ENCODE measurements around the gene RNF14.

The RNF14 gene

DNA sequence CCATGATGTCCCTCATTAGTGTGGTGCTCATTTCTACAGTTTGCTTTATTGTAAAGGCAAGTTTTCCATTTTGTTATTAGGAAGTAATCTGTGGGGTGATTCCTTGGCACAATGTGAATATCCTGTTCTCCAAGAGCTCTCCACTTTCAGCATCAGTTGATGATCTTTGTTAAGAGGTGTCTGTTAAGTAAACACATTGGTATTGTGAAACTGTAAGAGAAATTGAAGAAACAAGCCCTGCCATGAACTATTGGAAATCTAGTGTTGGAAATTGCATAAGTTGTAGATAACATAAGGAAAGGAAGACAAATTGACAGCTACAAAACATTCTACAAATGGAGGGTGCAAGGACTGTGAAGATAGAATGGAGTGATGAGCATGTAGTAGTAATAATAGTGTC is 17.2 kb downstream of the RNF14 start:
- no peak for DNase-seq

DNA sequence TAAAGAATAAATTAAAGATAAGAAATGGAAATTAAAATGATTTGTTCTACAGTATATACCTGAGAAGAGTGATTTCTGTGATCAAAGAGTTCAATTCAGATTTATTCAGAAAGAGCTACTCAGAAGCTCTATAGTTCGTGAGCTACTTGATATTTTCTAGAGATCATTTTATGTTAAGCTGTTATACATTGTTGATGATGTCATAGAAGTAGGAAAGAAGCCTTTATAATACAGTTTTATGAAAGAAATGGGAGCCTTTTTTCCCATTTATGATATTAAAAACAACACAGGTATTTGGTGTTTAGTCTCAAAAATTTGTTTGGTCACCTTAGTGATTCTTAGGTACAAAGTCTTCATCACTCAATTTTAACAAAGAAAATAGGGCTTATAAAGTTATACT is 20.8 kb downstream of the RNF14 start:
- no peak for DNase-seq

DNA sequence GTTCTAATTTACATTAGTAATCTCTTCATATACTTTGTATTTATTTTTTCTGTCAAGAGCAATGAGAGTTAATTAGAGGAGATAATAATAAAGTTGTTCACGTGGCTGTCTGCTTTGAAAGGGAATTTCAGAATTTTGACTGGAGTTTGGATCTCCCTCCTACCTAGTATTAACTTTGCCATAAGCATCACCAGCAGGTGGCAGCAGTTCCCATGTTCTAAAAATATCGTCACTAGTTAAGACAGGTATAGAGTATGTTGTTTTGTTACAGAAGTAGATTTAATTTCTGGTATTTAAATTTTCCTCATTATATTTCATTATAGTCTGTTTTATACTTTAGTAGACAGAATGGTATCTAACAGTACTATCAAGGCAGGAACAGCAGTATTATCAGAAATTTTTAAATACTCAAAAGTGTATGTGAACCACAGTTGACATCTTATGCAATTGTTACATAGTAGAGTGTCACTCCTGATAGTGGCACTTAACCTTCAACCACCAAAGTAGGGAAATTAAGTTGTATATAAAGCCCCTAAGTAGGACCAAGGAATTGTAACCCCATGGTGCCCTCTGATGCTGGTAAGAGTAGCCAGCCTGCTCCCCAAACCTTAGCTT is 23.6 kb downstream of the RNF14 start:
- DNase-seq = peak; percentile 9

DNA sequence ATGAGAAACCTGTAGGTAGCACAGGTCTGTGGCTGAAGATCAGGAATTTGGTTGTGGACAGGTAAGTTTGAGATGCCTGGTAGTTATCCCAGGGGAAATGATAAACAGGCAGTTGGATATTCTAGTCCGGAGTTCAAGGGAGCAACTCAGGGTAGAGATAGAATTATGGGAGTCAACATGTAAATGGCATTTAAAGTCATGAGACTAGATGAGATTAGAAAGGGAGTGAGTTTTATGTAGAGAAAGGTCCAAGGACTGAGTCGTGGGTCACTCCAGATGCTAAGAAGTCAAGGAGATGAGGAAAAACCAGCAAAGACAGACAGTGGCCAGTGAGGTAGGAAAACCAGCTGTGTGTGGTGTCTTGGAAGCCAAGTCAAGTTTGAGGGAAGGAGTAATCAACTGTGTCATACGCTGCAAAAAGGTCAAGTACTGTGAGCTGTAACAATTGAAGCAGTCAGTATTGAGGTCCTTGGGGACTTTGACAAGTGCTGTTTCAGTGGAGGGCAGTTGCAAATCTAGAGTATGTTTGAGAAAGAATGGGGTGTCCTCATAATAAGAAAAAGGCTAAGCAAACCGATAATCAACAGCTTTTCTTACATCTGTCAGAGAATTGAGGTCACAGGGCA is 25.7 kb downstream of the RNF14 start:
- DNase-seq = no peak

DNA sequence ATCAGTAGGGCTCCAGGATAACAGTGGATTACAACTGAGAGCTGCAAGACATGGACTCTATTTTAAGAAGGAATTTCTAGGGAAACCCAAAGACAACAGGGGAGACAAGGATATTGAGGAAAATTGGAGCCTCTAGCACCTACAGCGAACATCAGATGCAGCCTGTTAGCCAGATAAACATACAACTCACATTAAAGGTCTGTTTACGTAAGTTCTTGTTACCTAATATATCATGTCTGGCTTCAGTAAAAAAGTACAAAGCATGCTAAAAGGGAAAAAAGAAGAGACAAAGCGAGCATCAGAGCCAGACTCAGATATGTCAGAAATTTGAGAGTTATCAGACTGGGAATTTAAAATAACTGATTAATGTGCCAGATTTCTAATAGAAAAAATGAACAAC is 26.8 kb downstream of the RNF14 start:
- DNase-seq = no peak

DNA sequence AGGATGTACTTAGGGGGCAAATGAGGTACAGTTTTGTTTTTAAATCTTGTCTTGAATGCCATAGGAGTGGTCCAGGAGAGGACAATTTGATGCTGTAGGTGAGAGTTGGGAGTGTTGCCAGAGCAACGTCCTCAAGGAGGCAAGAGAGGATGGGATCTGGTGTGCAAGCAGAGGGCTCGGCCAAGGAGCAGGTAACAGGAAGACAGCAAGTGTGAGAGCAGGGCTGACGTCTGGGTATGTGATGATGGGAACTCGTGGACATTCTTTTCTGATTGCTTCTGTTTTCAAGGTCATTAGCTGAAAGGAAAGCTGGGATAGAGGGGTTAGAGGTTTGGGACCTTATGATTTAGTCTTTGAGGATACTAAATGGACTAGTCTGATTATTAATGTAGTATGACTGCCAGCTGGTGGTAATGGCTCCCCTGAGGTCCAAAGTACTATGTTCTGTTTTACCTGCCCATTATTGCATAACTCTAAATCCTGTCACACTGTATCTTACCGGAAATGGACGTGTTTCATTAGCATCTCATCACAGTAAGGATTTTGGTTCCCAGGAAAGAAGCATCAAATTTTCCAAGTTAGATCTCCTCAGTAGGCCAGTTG is 28.6 kb downstream of the RNF14 start:
- DNase-seq = no peak

DNA sequence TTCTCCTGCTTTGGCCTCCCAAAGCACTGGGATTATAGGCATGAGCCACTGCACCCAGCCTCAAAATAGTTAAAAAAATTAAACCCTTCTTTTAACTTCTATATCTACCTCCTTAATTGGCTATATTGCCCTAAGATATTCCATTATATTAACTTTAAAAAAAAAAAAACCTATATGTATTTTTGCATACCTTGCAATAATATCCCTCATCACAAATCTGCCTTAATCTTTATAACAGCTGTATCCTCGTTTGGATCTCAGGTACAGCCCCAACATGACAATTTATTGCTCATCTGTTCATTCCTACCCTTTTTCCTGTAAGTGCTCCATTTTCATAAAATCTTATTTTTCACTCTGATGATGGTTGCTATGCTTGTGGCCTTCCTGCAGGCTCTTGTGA is 31.3 kb downstream of the RNF14 start:
- no peak for DNase-seq

DNA sequence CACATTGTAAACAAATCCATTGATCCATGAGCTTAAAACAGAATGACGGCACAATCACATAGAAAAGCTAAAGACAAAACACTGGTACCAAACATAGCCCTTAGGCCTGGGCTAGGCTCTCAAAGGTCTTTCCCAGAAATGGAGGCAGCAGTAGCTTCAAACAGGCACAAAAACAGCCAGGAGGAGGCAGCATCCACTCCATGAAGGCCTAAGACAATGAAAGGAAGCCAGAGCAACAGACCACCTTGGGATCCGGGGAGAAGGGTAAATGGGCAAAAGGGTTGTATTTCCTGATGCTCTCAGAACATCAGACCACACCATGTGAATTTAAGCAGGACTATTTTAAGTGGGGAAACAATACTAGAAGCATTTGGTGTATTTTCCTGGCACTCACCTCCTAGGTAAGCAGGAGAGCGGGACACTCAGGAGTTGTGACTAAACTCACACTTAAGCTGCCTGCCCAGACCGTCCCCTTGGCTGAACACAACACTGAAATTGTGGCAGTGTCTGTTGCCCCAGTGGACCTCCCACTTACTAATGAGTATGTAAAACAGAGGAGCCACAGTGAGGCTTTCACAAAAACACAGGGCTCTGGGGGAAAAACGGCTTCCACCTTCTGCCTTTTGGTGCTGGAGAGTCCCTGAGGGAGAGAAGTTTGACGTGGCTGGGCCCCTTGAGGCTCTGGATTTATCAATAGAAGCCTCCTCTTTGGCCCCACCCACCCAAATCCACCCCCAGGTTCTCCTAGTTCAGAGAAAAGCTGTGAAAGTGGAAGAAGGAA is 32.0 kb downstream of the RNF14 start:
- DNase-seq = no peak

DNA sequence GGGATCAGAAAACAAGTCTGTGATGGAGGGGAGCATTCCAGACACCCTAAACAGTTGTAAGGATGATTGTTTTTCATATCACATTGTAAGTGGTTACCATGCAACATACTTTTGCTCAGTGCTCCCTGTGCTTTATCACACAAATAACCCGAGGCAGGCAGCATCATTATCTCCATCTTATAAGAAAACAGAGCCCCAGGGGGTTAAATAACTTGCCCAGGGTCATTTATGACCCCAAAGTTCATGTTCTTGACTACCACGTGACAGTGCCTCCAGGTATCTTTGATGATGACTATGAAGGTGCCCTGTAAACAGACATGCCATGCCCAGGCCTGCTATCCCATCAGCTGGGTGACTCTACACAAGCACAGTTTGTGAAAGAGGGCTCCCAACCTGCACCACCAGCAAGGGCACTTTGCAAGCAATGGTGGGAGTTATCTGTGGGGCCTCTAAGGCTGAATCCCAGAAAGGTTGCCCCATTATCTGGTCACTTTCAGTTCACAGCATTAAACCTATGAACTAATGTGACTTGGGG is 34.4 kb downstream of the RNF14 start:
- no peak for DNase-seq

DNA sequence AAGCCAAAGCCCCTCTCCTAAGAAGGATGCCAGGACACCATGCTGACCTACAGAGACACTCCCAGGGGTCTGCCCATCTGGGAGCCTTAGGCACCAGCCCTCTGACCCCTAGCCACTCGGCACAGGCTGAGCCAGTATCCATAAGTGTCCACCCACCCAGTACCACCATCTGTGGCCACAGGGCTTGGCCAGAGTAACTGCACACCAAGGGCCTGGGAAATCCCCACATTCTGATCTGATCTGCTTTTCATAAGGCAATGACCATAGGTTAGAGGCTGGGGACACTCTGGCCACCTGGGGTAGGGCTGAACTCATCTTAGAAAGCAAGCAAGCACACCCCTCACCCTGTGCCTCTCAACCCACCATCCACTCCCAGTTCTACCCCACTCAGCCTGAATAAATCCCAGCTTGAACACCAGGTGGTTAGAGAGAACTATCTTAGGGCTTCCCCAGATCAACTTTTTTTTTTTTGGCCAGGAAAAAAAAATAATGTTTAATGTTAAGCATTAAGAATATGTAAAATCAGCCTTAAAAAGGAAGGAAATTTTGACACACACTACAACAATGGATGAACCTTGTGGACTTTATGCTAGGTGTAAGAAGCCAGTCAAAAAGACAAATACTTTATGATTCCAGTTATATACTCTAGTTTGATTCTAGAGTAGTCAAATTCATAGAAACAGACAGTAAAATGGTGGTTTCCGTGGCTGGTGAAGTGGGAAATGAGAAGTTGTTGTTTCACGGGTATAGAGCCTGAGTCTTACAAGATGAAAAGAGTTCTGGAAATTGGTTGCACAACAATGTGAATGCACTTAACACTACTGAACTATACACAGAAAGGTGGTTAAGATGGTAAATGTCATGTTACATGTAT is 37.7 kb downstream of the RNF14 start:
- DNase-seq = peak; percentile 6

DNA sequence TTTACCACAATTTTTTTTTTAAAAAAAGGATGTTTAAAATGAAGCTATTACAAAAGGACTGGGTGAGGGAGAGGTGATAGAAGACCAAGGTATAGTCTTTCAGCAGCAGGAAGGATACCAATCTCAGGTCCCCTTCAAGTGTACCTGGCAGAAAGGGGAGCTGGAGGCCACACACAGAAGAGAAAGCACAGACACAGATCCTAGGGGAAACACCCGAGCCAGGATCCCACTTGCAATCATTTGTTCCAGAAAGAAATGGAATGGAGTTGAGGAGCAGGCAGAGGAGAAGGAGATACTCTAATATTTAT is 38.3 kb downstream of the RNF14 start:
- no peak for DNase-seq

DNA sequence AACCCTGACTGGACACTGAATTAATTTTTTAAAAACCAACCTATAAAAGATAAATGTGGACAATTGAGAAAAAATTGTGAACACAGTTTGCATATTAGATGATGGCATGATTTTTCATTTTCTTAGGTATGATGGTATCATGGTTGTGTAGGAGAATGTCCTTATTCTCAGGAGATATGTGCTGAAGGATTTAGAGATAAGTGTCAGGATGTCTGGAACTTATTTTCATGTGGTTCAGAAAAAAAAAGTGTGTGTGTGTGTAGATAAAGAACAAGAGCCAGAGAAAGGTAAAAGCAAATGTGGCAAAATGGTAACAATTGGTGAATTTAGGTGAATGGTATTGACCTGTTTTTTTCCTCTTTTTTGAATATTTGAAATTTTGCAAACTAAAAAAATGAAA is 39.9 kb downstream of the RNF14 start:
- no peak for DNase-seq

DNA sequence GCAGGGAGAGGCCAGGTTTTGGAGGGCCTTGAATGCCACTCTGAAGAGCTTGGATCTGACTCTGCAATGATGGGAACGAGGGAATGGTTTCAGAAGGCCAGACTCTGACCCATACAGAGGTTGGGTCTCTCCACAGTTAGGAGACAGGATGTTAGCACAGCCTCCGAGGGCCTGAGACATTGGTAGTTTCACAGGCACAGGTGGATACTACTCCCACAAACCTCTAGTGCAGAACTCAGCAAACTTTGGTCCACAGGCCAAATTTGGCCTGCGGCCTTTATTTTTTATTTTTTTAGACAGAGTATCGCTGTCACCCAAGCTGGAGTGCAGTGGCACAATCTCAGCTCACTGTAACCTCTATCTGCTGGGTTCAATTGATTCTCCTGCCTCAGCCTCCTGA is 41.0 kb downstream of the RNF14 start:
- DNase-seq = no peak

DNA sequence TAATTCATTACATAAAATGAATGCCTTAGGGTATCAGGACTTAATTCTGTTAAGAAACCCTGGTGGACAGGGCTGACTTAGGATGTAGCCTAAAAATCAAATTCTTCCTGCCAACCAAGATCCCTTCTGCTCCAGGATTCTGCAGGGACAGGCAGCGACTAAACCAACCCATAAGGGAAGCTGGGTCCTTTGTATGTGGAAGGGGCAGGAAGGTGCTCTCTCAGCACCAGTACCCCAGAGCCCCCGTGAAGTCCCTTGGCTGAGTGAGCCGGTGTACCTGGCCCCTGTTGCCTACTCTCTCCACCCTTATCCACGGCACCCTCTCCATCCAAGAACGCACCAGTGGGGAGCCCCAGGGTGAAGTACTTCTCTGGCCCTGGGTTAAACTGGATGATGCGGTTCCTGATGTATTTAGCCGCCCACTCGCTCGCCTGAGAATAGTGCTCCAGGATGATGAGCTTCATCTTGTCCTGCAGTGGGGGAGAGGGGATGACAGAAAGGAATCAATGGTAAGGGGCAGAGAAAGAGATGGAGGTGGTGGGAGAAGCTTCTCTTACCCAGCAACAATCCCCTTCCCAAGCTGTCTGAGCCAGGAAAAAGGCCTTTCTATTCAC is 42.8 kb downstream of the RNF14 start:
- no peak for DNase-seq

DNA sequence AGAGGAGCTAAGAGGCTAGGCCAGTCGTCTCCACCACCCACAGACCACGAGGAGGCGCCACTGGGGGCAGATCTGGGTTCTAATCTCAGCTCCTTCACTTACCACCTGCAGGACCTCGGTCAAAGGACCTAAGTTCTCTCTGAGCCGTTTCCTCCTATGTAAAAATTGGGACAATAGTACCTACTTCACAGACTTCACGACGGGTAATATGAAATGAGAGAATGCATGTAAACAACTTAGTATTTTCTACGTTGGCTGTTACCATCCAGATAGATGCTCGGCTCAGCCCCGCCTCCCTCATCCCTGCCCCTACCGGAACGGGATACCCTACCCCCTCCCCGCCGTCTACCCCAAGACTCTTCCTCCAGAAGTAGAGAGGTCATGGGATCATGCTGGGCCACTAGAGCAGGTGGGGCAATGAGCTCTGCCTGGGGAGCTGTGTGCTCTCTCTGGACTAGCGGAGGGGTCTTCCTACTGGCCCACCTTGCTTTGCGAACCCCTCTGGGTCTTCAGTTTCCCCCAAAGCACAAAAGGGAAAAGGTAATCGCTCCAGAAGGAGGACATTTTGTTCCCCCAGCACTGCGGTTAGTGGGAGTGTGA is 43.4 kb downstream of the RNF14 start:
- DNase-seq = peak; percentile 24

DNA sequence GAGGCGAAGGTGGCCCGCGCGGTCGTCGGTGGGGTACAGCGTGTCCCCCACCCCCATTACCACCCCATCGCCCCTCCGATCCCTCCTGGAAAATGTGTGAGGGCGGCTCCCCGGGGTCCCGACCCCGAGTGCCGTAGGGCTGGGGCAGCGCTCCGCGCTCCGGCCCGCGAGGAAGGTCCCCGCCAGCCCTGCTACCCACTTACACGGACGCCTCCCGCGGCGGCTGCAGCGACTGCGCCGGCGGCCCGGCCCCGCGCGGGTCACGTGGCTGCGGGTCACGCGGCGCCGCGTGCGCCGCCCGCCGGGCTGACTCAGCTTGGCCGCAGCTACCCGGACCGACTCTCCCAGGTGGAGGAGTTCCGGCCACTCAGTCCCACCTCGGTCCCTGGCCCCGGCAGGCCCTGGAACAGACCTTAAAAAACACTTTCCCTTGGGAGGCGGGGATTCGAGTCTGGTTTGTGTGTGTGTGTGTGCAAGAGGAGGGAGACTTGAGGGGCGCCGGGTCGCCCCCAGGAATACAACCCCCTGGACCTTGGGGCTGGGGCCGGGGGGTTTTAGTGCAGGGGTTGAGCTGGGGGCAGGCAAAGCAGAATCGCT is 44.0 kb downstream of the RNF14 start, which contains the start of gene GNPDA1:
GNPDA1 (minus strand) TSS at position 236 of the 597 bp plus-strand sequence. CDS start 992 bp downstream, outside the sequence.
- DNase-seq = peak; percentile 75

DNA sequence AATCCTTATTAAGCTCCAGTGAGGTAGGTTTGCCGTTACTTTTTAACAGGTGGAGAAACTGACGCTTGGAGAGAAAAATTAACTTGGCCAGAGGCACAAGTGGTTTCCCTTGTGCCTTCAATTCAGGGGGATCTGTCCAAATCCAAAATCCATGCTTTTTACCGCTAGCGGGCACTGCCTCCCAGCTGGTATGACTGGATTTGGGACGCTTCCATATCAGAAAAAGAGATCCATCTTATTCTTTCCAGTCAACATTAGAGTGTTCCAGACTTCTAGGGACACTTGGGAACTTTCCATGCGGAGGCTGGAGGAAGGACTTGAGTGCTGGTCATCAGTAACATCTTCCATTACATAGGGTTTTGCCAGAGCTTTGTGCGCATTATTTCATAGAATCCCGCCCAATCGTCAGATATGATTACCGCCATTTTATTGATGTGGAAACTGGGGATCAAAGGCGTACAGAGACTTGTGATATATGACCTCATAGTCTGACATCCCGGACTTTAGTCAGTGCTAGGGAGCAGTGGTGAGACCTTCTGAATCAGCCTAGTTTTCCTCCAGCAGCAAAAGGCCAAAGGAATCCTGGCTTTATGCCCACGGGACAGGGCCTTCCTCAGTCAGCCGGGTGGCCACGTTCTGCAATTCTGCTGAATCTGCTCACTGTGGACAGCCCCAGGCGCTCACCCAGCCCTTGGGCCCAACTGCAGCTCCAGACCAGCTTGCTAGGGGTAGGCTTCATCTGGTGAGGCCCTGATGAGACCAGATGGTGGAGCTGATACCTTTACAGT is 45.0 kb downstream of the RNF14 start:
- no peak for DNase-seq

DNA sequence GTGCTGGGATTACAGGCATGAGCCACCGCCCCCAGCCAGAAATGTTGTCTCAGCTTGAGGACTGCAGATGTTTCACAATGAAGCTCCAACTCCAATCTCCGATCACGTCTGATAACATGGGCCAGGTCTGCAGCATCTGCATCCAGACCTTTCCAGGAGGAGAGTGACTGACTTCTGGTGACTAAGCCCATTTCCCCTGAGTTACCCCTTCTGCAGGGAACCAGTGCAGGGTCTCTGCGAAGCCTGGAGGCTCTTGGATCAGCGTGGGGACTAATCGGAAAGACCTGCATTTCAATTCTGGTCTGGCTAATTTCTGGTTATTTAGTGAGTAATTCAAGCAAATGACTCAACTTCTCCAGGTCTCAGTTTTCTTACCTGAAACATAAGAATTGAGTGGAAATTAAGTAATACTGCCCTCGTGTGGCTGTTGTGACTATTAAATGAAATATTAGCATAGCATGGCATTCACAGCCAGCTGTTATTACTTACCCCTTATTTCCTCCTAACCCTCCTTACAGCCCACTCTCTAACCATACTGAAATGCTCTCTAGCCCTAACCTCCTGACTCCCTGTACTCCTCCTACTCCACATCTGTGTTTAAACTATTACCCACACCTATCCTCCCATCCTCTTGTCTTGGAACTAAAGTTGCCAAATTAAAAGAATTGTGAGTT is 46.1 kb downstream of the RNF14 start:
- peak; percentile 49 for DNase-seq

DNA sequence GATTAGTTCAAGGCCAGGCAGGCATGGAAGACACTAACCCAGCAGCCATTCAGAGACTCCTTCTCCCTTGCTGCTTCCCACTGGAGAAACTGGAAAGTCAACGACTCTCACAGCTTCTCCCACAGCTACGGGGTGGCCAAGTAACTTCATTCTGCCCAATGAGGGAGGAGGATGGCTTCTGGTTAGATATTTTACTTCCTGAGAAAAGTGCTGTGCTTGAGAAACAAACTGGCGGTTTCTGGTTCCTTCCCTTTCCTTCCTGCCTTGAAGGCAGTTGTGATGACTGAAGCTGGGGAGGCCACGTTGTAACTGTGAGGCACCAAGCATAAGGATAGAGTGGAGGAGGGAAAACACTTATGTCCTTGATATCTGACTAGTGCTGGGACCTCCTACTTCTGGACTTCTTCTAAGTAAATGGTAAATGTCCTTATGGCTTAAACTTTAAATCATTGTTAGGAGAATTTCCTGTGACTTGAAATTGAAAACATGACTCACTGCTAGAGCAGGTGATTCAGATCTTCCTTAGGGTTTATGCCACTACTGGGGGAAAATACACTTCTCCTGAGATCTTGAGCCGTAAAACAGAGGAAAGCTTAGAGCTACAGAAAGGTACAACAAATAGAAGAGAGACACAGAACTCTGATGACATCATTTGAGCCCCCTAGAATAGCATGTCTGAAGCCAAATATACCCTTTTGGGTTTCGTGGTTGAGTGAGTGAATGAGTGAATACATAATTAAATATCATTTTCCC is 47.1 kb downstream of the RNF14 start:
- DNase-seq = peak; percentile 86

Data from GDM1 (cell line).